ENCODE measurements around the gene KAZN. TPM values are rescaled to one million over a fixed set of nuclear protein-coding genes. Genes with fewer than 3 reads are reported as not detected.
A peak's percentile ranks its signal among the peaks of the same experiment; 100 is the strongest.

KAZN gene
- total RNA-seq, 1 experiment from 2014 or later: 2.4 TPM

DNA sequence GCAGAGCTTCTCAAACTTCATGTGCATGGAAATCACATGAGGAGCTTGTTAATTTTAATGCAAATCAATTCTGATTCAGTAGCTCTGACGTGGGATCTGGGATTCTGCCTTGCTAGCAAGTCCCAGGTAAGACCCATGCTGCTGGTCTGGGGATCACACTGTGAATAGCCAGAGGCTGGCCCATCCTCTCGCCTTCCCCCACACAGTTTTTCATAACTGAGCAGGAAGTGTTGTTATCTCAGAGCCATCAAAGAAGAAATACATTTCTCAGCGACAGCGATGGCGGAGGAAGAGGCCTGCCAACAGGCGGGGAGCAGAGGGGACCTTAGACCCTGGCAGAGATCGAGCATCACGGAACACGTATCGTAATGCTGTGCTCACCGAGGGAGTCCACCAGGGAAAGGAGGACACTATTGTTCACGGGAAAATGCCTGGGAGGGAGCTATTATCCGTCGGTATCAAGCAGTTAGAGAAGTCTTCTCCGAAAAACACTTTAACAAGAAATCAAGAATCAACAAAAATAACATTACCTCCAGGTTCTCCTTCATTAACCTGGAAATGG lies 286.2 kb downstream of the KAZN start:
- TF ChIP-seq, protein P1, sequence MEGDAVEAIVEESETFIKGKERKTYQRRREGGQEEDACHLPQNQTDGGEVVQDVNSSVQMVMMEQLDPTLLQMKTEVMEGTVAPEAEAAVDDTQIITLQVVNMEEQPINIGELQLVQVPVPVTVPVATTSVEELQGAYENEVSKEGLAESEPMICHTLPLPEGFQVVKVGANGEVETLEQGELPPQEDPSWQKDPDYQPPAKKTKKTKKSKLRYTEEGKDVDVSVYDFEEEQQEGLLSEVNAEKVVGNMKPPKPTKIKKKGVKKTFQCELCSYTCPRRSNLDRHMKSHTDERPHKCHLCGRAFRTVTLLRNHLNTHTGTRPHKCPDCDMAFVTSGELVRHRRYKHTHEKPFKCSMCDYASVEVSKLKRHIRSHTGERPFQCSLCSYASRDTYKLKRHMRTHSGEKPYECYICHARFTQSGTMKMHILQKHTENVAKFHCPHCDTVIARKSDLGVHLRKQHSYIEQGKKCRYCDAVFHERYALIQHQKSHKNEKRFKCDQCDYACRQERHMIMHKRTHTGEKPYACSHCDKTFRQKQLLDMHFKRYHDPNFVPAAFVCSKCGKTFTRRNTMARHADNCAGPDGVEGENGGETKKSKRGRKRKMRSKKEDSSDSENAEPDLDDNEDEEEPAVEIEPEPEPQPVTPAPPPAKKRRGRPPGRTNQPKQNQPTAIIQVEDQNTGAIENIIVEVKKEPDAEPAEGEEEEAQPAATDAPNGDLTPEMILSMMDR (IDR thresholded peaks at IDR 0.05; ENCODE audit: insufficient read depth in 1 of 2, low read depth in 1 of 2, low read length in 1 of 2, severe bottlenecking in 1 of 2, unreplicated experiment in 1 of 2): no peak
- ChIA-PET POLR2A (no interaction called here), CTCF (no interaction called here)
- Mint-ChIP-seq H3K4me1 (ENCODE audit: low read depth, unreplicated experiment) (no peaks in the 10 kb centered on the region), H3K9me3 (ENCODE audit: unreplicated experiment) (no peaks in the 10 kb centered on the region), H3K27ac (ENCODE audit: unreplicated experiment) (peak overlapping the region; percentile 57), H3K27me3 (ENCODE audit: insufficient read depth, unreplicated experiment) (peaks cover 3% of the 10 kb centered on the region), H3K36me3 (ENCODE audit: insufficient read depth, unreplicated experiment) (no peaks in the 10 kb centered on the region), H3K4me3 (ENCODE audit: unreplicated experiment) (no peak overlapping the region)
- H3K4me1 ChIP-seq: no peaks in the 10 kb centered on the region
- no peak for DNase-seq
- BruUV-seq (replicated peaks): no TSS peak
- H3K9me3 ChIP-seq: no peaks in the 10 kb centered on the region
- no peak overlapping the region for H3K4me3 ChIP-seq (ENCODE audit: low read depth, low read length)
- H3K27me3 ChIP-seq (replicated peaks; ENCODE audit: control insufficient read depth, insufficient read depth, low read length): no peaks in the 10 kb centered on the region
- intact Hi-C loops (cut with micrococcal nuclease; ENCODE audit: unreplicated experiment): no loop called here
- H3K36me3 ChIP-seq (ENCODE audit: control insufficient read depth, insufficient read depth, low read length): no peaks in the 10 kb centered on the region

- ChIA-PET POLR2A (no interaction called here), CTCF (no interaction called here)
- H3K27ac Mint-ChIP-seq (ENCODE audit: unreplicated experiment): no peak overlapping the region
- no peaks in the 10 kb centered on the region for H3K27me3 ChIP-seq (replicated peaks; ENCODE audit: control insufficient read depth, insufficient read depth, low read length)
- TF ChIP-seq, protein P1 (IDR thresholded peaks at IDR 0.05; ENCODE audit: insufficient read depth in 1 of 2, low read depth in 1 of 2, low read length in 1 of 2, severe bottlenecking in 1 of 2, unreplicated experiment in 1 of 2): no peak
- H3K4me1 Mint-ChIP-seq (ENCODE audit: low read depth, unreplicated experiment): no peaks in the 10 kb centered on the region
- no peaks in the 10 kb centered on the region for H3K36me3 ChIP-seq (ENCODE audit: control insufficient read depth, insufficient read depth, low read length)
- no peaks in the 10 kb centered on the region for H3K9me3 ChIP-seq
- intact Hi-C loops (cut with micrococcal nuclease; ENCODE audit: unreplicated experiment): no loop called here
- H3K4me1 ChIP-seq: no peaks in the 10 kb centered on the region
- H3K4me3 ChIP-seq (ENCODE audit: low read depth, low read length): no peak overlapping the region
- no peak for DNase-seq
- BruUV-seq (replicated peaks): no TSS peak
- H3K9me3 Mint-ChIP-seq (ENCODE audit: unreplicated experiment): no peaks in the 10 kb centered on the region
- H3K4me3 Mint-ChIP-seq (ENCODE audit: unreplicated experiment): no peak overlapping the region
- peaks cover 3% of the 10 kb centered on the region for H3K27me3 Mint-ChIP-seq (ENCODE audit: insufficient read depth, unreplicated experiment)
- H3K36me3 Mint-ChIP-seq (ENCODE audit: insufficient read depth, unreplicated experiment): no peaks in the 10 kb centered on the region
Measured at GRCh38 chr1:14887044-14887566, 288.6 kb downstream of the KAZN start.

DNA sequence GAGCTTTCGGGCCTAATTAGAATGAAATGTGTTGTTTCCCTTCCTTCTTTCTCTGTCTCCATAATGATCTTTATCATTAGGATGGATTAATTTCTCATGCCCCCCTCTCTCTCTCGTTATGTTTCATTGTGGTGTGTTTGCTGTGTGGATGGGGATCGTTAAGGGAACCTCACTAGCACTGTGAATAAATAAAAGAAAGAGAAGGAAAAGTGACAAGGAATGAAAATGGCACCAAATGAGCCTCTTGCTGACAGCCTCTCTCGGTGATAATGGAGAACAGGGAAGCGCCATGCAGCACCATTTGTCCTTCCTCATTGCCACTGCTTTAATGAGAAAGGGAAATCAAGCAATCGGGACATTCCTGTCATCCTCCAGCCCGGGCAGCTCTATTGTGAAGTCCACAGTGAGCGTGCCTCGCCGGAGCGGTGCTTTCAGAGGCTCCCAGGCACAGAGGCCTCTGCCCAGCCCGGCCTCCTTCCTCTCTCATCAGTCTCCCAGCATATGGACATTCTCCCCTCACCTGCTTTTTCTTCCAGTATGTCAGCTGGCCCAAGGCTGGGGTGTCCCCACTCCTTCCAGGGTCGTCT lies 289.4 kb downstream of the KAZN start:
- TF ChIP-seq, protein P1 (IDR thresholded peaks at IDR 0.05; ENCODE audit: insufficient read depth in 1 of 2, low read depth in 1 of 2, low read length in 1 of 2, severe bottlenecking in 1 of 2, unreplicated experiment in 1 of 2): no peak
- BruUV-seq (replicated peaks): no TSS peak
- Histone ChIP-seq H3K27me3 (replicated peaks; ENCODE audit: control insufficient read depth, insufficient read depth, low read length) (no peaks in the 10 kb centered on the region), H3K4me1 (no peaks in the 10 kb centered on the region), H3K9me3 (no peaks in the 10 kb centered on the region), H3K4me3 (ENCODE audit: low read depth, low read length) (no peak overlapping the region), H3K36me3 (ENCODE audit: control insufficient read depth, insufficient read depth, low read length) (no peaks in the 10 kb centered on the region)
- intact Hi-C loops (cut with micrococcal nuclease; ENCODE audit: unreplicated experiment): no loop called here
- ChIA-PET CTCF (no interaction called here), POLR2A (no interaction called here)
- H3K4me3 Mint-ChIP-seq (ENCODE audit: unreplicated experiment): no peak overlapping the region
- no peaks in the 10 kb centered on the region for H3K4me1 Mint-ChIP-seq (ENCODE audit: low read depth, unreplicated experiment)
- DNase-seq: no peak
- no peaks in the 10 kb centered on the region for H3K36me3 Mint-ChIP-seq (ENCODE audit: insufficient read depth, unreplicated experiment)
- H3K27ac Mint-ChIP-seq (ENCODE audit: unreplicated experiment): no peak overlapping the region
- H3K9me3 Mint-ChIP-seq (ENCODE audit: unreplicated experiment): no peaks in the 10 kb centered on the region
- H3K27me3 Mint-ChIP-seq (ENCODE audit: insufficient read depth, unreplicated experiment): peaks cover 3% of the 10 kb centered on the region

All from Caco-2 (cell line).